Central memory CD4-positive, alpha-beta T cell (primary cell): ENCODE measurements around the gene COQ2.
"Not testable (repeated sequence)": the region's sequence is repeated elsewhere in the genome, so short reads cannot be mapped to it uniquely, and the experiment has no call there.

Experiments
- DNase-seq: peaks from one replicate; pipeline ENCODE4 v3.0.0; 2022

COQ2 gene

DNA sequence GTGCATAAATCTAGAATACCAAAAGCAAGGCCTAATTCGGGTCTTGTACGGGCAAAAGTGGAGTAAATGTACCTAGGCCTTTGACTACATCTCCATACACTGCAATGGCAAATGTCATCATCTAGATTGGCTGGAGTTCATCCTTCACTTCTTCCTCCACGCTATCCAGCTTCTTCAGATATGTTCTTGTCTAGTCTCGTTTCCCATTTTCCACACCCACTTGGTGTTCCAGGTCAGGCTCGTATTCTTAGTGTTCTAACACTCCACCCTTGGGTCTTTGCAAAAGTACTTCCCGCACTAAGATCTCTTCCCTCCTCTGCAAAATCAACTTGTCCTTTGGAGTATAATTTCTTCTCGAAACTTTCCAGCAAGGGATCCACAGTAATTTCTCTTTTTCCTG, 1.4 kb downstream of the COQ2 start:
- DNase-seq: no peak

DNA sequence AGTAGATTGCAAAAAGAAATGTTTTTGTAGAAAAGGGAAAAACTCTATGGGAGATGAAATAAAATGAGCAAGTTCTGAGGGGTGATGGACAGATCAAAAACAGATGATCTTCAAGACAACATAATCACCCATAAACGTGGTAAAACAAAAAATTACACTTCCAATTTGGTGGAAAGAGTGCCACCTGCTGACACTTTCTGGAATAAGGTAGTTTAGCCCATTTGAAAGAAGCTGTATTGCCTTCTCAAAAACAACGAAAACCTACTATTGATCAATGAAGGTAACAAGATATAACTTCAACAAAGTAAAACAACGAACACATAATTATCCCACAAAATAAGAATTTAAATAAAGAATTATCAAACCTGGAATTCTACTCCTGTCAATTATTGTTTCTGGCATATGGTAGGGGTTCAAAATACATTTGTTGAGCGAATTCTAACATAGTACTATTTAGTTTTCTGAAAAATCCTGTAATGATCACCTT, 2.5 kb downstream of the COQ2 start:
- peak; percentile 57 for DNase-seq

GRCh38 chr4:83281307-83281706, 3.3 kb downstream of the COQ2 start:
- DNase-seq: no peak

- peak; percentile 11 for DNase-seq
Observed at GRCh38 chr4:83276299-83277040, 8.1 kb downstream of the COQ2 start.

DNA sequence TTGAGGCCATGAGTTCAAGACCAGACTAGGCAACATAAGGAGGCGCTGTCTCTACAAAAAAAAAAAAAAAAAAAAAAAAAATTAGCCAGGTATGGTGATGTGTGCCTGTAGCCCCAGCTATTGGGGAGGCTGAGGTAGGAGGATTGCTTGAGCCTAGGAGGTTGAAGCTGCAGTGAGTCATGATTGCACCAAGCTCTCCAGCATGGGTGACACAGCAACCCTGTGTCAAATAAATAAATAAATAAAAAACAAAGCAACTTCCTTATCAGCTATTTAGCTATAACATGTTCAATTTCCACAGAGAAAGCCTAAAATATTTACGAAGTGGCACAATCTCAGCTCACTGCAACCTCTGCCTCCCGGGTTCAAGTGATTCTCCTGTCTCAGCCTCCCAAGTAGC, 10.7 kb downstream of the COQ2 start:
- DNase-seq: not testable (repeated sequence)

DNA sequence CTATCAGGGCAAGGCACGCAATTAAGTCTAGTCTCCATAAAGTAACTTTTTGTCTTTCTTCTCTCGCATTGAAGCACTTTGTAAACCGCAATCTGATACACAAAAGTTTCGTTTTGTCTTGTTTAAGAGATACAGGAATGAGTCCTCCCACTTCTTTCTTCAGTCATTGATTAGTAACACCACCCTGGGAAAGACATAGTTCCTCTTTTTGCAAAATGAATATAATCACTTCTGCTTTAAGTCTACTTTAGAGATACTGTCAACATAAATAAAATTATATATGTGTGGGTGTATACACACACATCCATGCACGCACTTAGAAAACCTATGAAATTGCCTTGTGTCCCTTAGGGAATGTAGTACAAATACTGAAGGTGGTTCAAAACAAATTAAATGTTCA, 11.7 kb downstream of the COQ2 start:
- DNase-seq: no peak

GRCh38 chr4:83269256-83269655, 15.3 kb downstream of the COQ2 start:
- DNase-seq: no peak

GRCh38 chr4:83268491-83268890, 16.1 kb downstream of the COQ2 start:
- no peak for DNase-seq

DNA sequence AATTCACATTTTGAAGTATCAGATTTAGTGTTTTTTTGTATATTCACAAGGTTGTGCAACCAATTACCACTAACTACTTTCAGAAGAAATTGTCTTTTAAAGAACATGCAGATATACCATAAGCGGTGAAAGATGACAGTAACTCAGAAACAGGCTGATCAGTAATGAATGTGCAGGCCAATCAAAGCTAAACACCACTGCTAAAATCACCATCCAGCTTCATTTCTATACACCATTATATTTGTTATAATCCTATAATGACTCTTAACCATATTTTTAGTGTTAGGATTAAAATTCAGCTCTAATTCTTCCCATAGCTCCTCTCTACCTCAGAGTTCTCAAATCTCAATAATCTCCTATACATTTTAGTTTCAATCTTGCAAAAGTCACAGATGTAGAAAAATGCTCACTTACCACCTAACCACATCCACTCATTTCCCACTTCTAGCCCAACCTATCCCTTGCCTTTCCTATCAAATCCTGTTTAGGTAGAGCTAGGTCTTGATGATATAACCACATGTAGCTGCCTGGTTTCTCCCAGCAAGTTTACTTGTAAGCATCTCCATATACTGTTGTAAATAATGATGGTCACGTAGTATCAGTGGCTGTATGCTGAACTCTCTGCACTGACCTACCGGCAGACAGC, 16.6 kb downstream of the COQ2 start:
- no peak for DNase-seq

GRCh38 chr4:83267121-83267829, 17.3 kb downstream of the COQ2 start:
- no peak for DNase-seq

DNA sequence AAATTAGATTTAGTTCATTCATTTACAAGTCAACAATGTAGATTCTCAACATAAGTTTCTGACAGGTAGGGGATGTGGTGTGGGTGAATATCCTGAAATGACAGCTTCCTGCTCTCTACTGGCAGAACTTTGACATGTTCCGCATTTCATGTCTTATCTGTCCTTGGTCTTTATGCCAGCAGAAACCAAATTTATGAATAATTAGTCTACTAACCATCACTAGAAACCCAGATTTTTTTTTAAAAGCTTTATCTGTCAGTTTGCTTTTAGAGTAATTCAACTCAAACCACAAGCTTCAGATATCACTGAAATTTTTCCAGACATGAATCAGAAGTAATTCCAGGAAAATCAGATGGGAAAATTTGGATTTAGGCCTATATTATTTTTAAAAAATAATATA, 17.9 kb downstream of the COQ2 start:
- peak; percentile 13 for DNase-seq

DNA sequence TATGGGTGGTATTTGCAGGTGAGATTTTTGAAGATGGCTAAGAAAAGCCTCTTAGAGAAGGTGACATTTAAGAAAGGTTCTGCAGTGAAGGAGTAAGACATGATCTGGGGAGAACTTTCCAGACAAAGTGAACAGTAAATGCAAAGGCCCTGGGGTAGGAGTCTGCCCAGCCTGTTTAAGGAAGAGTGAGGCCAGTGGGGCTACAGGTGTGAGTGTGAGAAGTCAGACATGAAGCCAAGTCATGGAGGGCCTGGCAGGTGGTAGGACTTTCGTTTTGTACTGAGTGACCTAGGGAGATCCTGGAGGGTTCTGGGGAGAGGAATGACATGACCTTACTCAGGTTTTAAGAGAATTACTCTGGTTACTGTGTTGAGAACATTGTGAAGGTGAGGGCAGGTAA, 21.5 kb downstream of the COQ2 start:
- DNase-seq: no peak

DNA sequence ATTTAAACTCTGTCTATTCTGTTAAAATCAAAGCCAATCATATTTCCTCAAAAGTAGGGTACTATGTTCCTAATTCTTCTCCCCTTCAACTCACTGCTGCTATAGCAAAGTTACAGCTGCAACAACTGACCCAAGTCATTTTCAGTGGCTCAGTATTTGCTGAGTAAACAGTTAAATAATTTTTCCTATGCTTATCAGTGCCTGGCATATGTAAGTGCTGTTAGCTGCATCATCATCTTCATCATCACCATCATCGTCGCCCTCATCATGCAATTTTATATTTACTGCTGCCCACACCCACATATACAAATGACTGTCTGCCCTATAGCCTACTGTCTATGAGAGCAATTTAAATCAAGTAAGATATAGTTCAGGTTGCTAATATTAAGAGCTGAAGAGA, 21.9 kb downstream of the COQ2 start:
- DNase-seq: no peak

DNA sequence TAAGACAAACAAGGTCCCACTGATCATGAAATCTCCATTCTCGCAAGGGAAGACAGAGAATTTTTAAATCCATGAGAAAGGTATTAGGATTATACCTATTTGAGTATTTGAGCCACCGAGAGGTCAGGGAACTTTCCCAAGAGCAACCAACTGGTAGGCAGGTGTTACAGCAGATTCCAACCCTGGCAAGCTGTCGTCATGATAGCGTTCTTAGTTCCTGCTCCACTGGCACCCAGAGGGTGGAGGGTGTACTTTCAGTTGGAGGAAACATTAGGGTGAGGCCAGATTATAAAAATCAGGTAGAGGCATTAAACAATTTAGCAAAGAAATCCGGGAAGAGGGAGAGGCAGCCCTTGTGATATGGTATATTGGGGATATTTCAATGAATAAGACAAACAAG, 23.3 kb downstream of the COQ2 start:
- no peak for DNase-seq

DNA sequence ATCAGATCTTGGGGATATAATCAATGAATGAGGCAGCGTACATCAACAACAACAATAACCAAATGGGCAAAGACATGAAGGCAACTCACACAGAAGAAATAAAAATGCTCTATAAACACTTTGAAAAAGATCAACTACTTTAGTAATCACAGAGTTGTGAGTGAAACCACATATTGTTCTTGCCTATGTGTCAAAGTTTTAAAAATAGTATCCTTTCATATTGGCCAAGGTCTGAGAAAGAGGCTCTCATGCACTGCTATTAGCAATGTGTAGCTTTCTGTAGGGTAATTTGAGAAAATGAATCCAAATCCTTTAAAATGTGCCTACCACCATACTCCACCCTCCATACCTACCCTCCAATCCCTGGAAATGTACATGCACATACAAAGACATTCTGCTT, 25.0 kb downstream of the COQ2 start:
- DNase-seq: no peak

DNA sequence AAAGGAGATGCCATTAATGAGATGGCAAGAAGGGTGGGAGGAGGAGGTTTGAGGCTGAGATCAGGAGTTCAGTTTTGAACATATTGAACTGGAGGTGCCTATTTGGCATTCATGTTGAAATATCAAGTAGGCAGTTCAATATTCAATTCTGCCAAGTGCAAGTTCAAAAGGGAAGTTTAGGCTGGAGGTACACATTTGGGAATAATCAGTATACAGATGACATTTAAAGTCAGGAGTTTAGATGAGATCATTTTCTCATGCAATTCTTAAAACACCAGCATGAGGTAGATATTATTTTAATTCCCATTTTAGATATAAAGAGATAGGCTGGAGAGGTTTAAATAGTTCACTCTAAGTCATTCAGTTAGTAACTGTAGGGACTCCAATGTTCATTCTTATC, 26.1 kb downstream of the COQ2 start:
- DNase-seq: no peak

GRCh38 chr4:83257811-83258210, 26.8 kb downstream of the COQ2 start:
- DNase-seq: no peak

DNA sequence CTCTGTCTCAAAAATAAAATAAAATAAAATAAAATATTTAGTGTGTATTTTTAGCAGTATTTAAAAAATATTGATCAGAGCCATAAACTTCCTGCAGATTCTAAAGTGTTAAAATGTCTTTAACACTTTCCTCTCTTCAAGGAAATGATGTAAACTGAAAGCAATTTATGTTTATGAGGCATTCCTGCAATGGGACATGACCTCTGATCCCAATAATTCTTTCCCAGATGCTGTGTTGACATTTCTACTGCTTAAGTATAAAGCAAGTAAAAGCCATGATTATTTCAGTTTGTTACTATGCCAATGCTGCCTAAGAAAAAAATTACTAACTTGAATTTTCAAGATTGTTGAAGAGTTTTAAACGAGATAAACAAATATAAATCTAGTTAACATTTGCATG, 29.0 kb downstream of the COQ2 start:
- DNase-seq: no peak

- peak; percentile 72 for DNase-seq
Observed at GRCh38 chr4:83252782-83253405, 31.7 kb downstream of the COQ2 start.

GRCh38 chr4:83251447-83251830, 33.2 kb downstream of the COQ2 start:
- no peak for DNase-seq

DNA sequence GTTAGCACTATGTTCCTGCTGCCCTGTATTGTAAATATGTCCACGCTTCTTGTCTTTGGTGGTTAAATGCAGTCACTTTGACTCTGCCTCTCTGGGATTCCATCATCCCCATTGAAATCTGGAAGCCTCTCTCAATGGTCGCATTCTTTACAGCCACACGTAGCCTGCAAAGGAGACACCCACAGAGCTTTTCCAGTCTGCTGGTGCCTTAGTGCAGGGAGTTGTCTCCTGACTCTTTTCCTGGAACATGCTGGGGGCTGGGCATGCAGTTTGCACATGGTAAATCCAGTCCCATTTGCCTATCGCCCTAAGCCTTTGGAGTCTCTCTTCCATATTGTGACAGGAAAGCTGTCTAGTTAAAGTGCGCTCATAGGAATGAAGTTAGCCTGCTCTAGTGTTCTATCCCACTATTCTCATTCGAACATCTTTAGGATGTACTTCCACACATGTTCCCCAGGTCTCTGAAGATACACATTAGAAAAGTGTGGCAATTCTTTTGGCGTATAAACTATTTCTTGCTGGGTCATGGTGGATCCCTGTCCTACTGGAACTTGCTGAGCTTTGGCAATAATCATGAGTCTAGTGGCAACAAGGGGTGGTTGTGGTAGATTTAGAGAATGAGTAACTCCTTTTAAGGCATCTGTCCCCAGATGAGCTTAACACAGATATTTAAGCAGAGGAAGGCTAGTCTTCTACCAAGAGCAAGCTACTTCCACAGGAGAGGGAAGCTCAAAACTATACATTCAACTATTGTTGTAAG, 33.7 kb downstream of the COQ2 start:
- DNase-seq: no peak

DNA sequence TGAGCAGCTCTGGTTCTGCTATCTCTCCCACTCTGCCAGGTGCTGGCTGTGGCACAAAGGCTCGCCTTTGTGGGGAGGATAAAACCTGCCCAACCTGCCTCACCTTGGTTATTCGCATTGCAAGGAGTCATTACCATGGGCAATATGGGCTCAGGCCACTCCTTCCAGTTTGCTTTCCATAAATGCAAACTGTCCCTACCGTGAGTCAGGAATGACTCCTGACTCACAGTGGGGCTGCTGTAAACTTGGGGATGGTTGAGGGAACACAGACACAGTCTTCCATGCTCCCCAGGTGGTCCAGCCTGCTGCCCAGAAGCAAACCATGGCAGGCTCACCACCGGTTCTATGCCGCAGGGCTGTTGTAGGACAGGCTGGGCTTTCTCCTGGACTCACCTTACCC, 36.1 kb downstream of the COQ2 start:
- no peak for DNase-seq
